GM12891 (cell line): Measurements from ENCODE around the gene NDOR1.

Source experiments
- POLR2A ChIP-seq: IDR thresholded peaks from 2 replicates; pipeline ENCODE4 v1.6.1; 2011; ENCODE audit warnings: low read depth, low read length, control low read depth
- POLR2AphosphoS5 ChIP-seq: IDR thresholded peaks from 2 replicates; pipeline ENCODE4 v1.6.1; 2011; ENCODE audit warnings: low read depth, low read length, control low read depth
- SPI1 ChIP-seq: IDR thresholded peaks from 2 replicates; pipeline ENCODE4 v1.6.1; 2011; ENCODE audit warnings: low read depth, low read length, control low read depth
- TAF1 ChIP-seq: IDR thresholded peaks from 2 replicates; pipeline ENCODE4 v1.6.1; 2011; ENCODE audit warnings: low read depth, low read length, control low read depth

GRCh38 chr9:137180491-137180890 lies 25.0 kb upstream of the NDOR1 start:
- TF ChIP-seq POLR2A = no peak
- no peak for TF ChIP-seq POLR2AphosphoS5
- no peak for TF ChIP-seq TAF1
- TF ChIP-seq SPI1 = no peak
